ENCODE measurements around the gene SLC16A10. TPM values are rescaled to one million over a fixed set of nuclear protein-coding genes. Genes with fewer than 3 reads are reported as not detected.

Gene SLC16A10
- total RNA-seq, 1 experiment from 2014 or later, result 0.05 TPM

GRCh38 chr6:111280445-111280955 lies 193.2 kb downstream of the SLC16A10 start:
- CTCF ChIA-PET, result interaction anchor here (1.7 kb wide), 1 partner anchor 21 kb away, joined by 6 read pairs; a partner anchor contains a TSS
- Mint-ChIP-seq H3K4me3 (ENCODE audit: unreplicated experiment) (no peak overlapping the region), H3K27me3 (ENCODE audit: insufficient read depth, unreplicated experiment) (no peaks in the 10 kb centered on the region), H3K9me3 (ENCODE audit: unreplicated experiment) (no peaks in the 10 kb centered on the region), H3K27ac (ENCODE audit: low read depth, unreplicated experiment) (no peak overlapping the region), H3K36me3 (ENCODE audit: insufficient read depth, unreplicated experiment) (peaks cover 51% of the 10 kb centered on the region), H3K4me1 (ENCODE audit: insufficient read depth, unreplicated experiment) (no peaks in the 10 kb centered on the region)
- intact Hi-C loops (cut with micrococcal nuclease), result no loop called here
- BruUV-seq (replicated peaks), result no TSS peak
- TF ChIP-seq, protein P1, sequence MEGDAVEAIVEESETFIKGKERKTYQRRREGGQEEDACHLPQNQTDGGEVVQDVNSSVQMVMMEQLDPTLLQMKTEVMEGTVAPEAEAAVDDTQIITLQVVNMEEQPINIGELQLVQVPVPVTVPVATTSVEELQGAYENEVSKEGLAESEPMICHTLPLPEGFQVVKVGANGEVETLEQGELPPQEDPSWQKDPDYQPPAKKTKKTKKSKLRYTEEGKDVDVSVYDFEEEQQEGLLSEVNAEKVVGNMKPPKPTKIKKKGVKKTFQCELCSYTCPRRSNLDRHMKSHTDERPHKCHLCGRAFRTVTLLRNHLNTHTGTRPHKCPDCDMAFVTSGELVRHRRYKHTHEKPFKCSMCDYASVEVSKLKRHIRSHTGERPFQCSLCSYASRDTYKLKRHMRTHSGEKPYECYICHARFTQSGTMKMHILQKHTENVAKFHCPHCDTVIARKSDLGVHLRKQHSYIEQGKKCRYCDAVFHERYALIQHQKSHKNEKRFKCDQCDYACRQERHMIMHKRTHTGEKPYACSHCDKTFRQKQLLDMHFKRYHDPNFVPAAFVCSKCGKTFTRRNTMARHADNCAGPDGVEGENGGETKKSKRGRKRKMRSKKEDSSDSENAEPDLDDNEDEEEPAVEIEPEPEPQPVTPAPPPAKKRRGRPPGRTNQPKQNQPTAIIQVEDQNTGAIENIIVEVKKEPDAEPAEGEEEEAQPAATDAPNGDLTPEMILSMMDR (IDR thresholded peaks at IDR 0.05; ENCODE audit: unreplicated experiment), result no peak
- DNase-seq (ENCODE audit: unreplicated experiment), result no peak
- POLR2A ChIA-PET, result no interaction called here

Other genes starting within 250 kb of the SLC16A10 start
- gene AMD1, start 212.7 kb upstream of the SLC16A10 start, total RNA-seq (2022), result 77.8 and 121 TPM in 2 replicates
- 96.8 and 96.9 TPM in 2 replicates for gene GTF3C6, start 128.8 kb upstream of the SLC16A10 start, total RNA-seq (2022)
- gene RPF2, start 105.5 kb upstream of the SLC16A10 start, total RNA-seq (2022), result 78.8 and 85.4 TPM in 2 replicates